NCI-H524 treated with DMSO at 0.1 percent for 48 hours (cell line): ENCODE data around the gene HDAC8.
"Not testable (repeated sequence)": the region's sequence is repeated elsewhere in the genome, so short reads cannot be mapped to it uniquely, and the experiment has no call there.

Experiments used
- DNase-seq: peaks from one replicate; lab custom pipeline; 2025; lab: John Stamatoyannopoulos, UW

Gene HDAC8

GRCh38 chrX:72460715-72461114, 111.9 kb downstream of the HDAC8 start:
- DNase-seq = no peak

- not testable (repeated sequence) for DNase-seq
These were observed 123.6 kb downstream of the HDAC8 start for GRCh38 chrX:72449034-72449433.

GRCh38 chrX:72440764-72441163, 131.9 kb downstream of the HDAC8 start:
- DNase-seq = not testable (repeated sequence)

- DNase-seq = no peak
These were observed 136.6 kb downstream of the HDAC8 start for GRCh38 chrX:72436010-72436409.

- no peak for DNase-seq
These were observed 142.2 kb downstream of the HDAC8 start for GRCh38 chrX:72430405-72430968.

- no peak for DNase-seq
These were observed 150.8 kb downstream of the HDAC8 start for GRCh38 chrX:72421797-72422196.

GRCh38 chrX:72409993-72410392, 162.7 kb downstream of the HDAC8 start:
- no peak for DNase-seq

GRCh38 chrX:72408885-72409284, 163.8 kb downstream of the HDAC8 start:
- DNase-seq = no peak

GRCh38 chrX:72405136-72405535, 167.5 kb downstream of the HDAC8 start:
- not testable (repeated sequence) for DNase-seq

GRCh38 chrX:72402614-72403013, 170.0 kb downstream of the HDAC8 start:
- no peak for DNase-seq

- DNase-seq = no peak
These were observed 172.8 kb downstream of the HDAC8 start for GRCh38 chrX:72399816-72400215.

- DNase-seq = no peak
These were observed 176.5 kb downstream of the HDAC8 start for GRCh38 chrX:72396117-72396516.

- no peak for DNase-seq
These were observed 177.4 kb downstream of the HDAC8 start for GRCh38 chrX:72395237-72395636.

- no peak for DNase-seq
These were observed 178.0 kb downstream of the HDAC8 start for GRCh38 chrX:72394518-72395170.

- no peak for DNase-seq
These were observed 178.7 kb downstream of the HDAC8 start for GRCh38 chrX:72393836-72394517.

GRCh38 chrX:72392816-72393800, 179.5 kb downstream of the HDAC8 start:
- no peak for DNase-seq

GRCh38 chrX:72392042-72392441, 180.6 kb downstream of the HDAC8 start:
- no peak for DNase-seq

- DNase-seq = no peak
These were observed 185.4 kb downstream of the HDAC8 start for GRCh38 chrX:72387247-72387646.

GRCh38 chrX:72382202-72382595, 190.4 kb downstream of the HDAC8 start:
- DNase-seq = no peak

GRCh38 chrX:72381439-72382201, 191.0 kb downstream of the HDAC8 start:
- no peak for DNase-seq

GRCh38 chrX:72376124-72376523, 196.5 kb downstream of the HDAC8 start:
- DNase-seq = no peak
